K562 (cell line): Measurements from ENCODE around the gene APBA2. TPM values are rescaled to one million over a fixed set of nuclear protein-coding genes. Genes with fewer than 3 reads are reported as not detected.

Experiments
- ATAC-seq: fragments of 200-7000 bp; cut with Tn5 transposase; 3 replicates; pipeline ENCODE4 v1.9.1; 2020; ENCODE audit warnings: moderate library complexity
- BruUV-seq: library from RNA; stranded (reverse); fragments of 400-500 nt; replicated peaks from 2 replicates; lab custom pipeline; 2021; lab: Mats Ljungman, UMichigan
- CTCF ChIA-PET: fragments of 300-600 bp; formaldehyde crosslinking; extraction: SDS; loops from one replicate; lab custom pipeline; 2021; ENCODE audit warnings: low intra/inter-chr PET ratio; lab: Yijun Ruan, JAX
- POLR2A ChIA-PET: fragments of 300-600, 350-650 bp; sonication (Branson Sonifier 250); formaldehyde crosslinking; extraction: SDS; loops from one replicate; lab custom pipeline; 2021; ENCODE audit warnings: antibody characterized with exemption, inconsistent platforms; lab: Yijun Ruan, JAX
- DNase-seq, 4 experiments: peaks; one replicate each; pipeline versions ENCODE4 v3.0.0 to v3.0.0-alpha.2; 2011 to 2018; ENCODE audit warnings: low spot score in 3 of 4, mixed read lengths in 3 of 4; ENCODE audit errors: extremely low read depth in 1 of 4
- FAIRE-seq: peaks from 2 replicates; lab custom pipeline; 2011; peaks lifted over from hg19 to GRCh38; lab: Jason Lieb, UNC
- H2AFZ ChIP-seq: 2 replicates; pipeline ENCODE4 v1.6.0; 2011; ENCODE audit warnings: low read depth, low read length, control low read depth, inconsistent platforms
- H3K27ac ChIP-seq: fragments of 200-600 bp; 3 replicates; pipeline ENCODE4 v1.8.0; 2011; ENCODE audit warnings: low read depth, mild to moderate bottlenecking, control low read depth, inconsistent platforms, low read length, moderate library complexity, mixed read lengths; ENCODE audit errors: extremely low read depth
- H3K27me3 ChIP-seq, 2 experiments: fragments of 300-600 bp in 1 of 2; 2 replicates in 1 of 2; 3 replicates in 1 of 2; pipeline versions ENCODE4 v1.6.0 to v1.8.0; 2011; ENCODE audit warnings: inconsistent platforms in 2 of 2, low read length in 2 of 2, mild to moderate bottlenecking in 1 of 2, mixed read lengths in 1 of 2, moderate library complexity in 1 of 2; ENCODE audit not compliant: control insufficient read depth in 2 of 2, insufficient read depth in 2 of 2
- H3K36me3 ChIP-seq: fragments of 300-600 bp; 3 replicates; pipeline ENCODE4 v1.8.0; 2011; ENCODE audit warnings: mild to moderate bottlenecking, low read length, inconsistent platforms; ENCODE audit not compliant: control insufficient read depth, insufficient read depth
- H3K4me1 ChIP-seq, 2 experiments: fragments of 200-600 bp in 1 of 2; replicated peaks in 1 of 2; 2 replicates in 1 of 2; 3 replicates in 1 of 2; pipeline versions ENCODE4 v1.5.1 to v1.8.0; 2011; ENCODE audit warnings: inconsistent platforms in 2 of 2, low read length in 2 of 2, mild to moderate bottlenecking in 1 of 2, mixed read lengths in 1 of 2, moderate library complexity in 1 of 2; ENCODE audit not compliant: control insufficient read depth in 2 of 2, insufficient read depth in 2 of 2
- H3K4me2 ChIP-seq: 2 replicates; pipeline ENCODE4 v1.6.1; 2011; ENCODE audit warnings: low read length, control low read depth, inconsistent platforms, mixed read lengths; ENCODE audit not compliant: insufficient read depth
- H3K4me3 ChIP-seq: fragments of 200-600 bp; sonication (generic), shearing (Covaris generic); 2 replicates; pipeline ENCODE4 v1.5.1; 2016; ENCODE audit warnings: control low read depth, inconsistent platforms
- H3K79me2 ChIP-seq: fragments of 200-600 bp; 3 replicates; pipeline ENCODE4 v1.8.0; 2011; ENCODE audit warnings: low read length, inconsistent platforms; ENCODE audit not compliant: control insufficient read depth, insufficient read depth
- H3K9ac ChIP-seq, 2 experiments: 2 replicates each; pipeline versions ENCODE4 v1.6.0 to v1.6.1; 2011; ENCODE audit warnings: low read depth in 2 of 2, low read length in 2 of 2, control low read depth in 1 of 2, inconsistent platforms in 1 of 2, mild to moderate bottlenecking in 1 of 2, mixed read lengths in 1 of 2; ENCODE audit not compliant: insufficient read depth in 1 of 2
- H3K9me1 ChIP-seq: one replicate; pipeline ENCODE4 v1.6.0; 2011; ENCODE audit warnings: inconsistent platforms, mild to moderate bottlenecking, low read length, moderate library complexity; ENCODE audit not compliant: control insufficient read depth, insufficient read depth
- H3K9me3 ChIP-seq: replicated peaks from 2 replicates; pipeline ENCODE4 v1.5.1; 2011; ENCODE audit warnings: low read depth, low read length, inconsistent platforms; ENCODE audit not compliant: control insufficient read depth, insufficient read depth
- H4K20me1 ChIP-seq: replicated peaks from 2 replicates; pipeline ENCODE4 v1.6.1; 2011; ENCODE audit warnings: low read length, inconsistent platforms, mixed read lengths; ENCODE audit not compliant: control insufficient read depth, insufficient read depth
- E2F3 ChIP-seq: fragments of 250-450 bp; sonication (Bioruptor Pico); IDR thresholded peaks from 2 replicates; pipeline ENCODE4 v1.4.0; 2020; ENCODE audit warnings: mild to moderate bottlenecking
- NR1H2 ChIP-seq: sonication (generic); formaldehyde crosslinking; IDR thresholded peaks from 2 replicates; pipeline ENCODE4 v1.4.0; 2020; ENCODE audit warnings: mild to moderate bottlenecking, missing genetic modification reagents
- PPARD ChIP-seq: fragments of 250-450 bp; sonication (Bioruptor Pico); IDR thresholded peaks from 2 replicates; pipeline ENCODE4 v1.8.0; 2022; ENCODE audit warnings: inconsistent platforms, mild to moderate bottlenecking, moderate library complexity
- RBM15 ChIP-seq: fragments of 200-400 bp; formaldehyde crosslinking; IDR thresholded peaks from 2 replicates; pipeline ENCODE4 v1.6.1; 2018; ENCODE audit warnings: mild to moderate bottlenecking, low read length, moderate library complexity; ENCODE audit not compliant: insufficient read depth
- SMAD1 ChIP-seq: fragments of 150-350 bp; IDR thresholded peaks from 2 replicates; pipeline ENCODE4 v1.6.1; 2014; ENCODE audit warnings: low read length, low read depth; ENCODE audit not compliant: partially characterized antibody
- STAT5A ChIP-seq: IDR thresholded peaks from 2 replicates; pipeline ENCODE4 v1.6.1; 2012; ENCODE audit warnings: low read length, inconsistent platforms, borderline replicate concordance
- TGIF2 ChIP-seq: sonication (generic); formaldehyde crosslinking; IDR thresholded peaks from 2 replicates; pipeline ENCODE4 v1.8.1; 2022; ENCODE audit warnings: mild to moderate bottlenecking, missing genetic modification reagents, moderate library complexity
- ZBED1 ChIP-seq: IDR thresholded peaks from 2 replicates; pipeline ENCODE4 v1.6.1; 2014
- ZNF354B ChIP-seq: fragments of 250-450 bp; sonication (Bioruptor Pico); IDR thresholded peaks from 2 replicates; pipeline ENCODE4 v1.4.0; 2020
- WGBS: fragments of 100-300 bp; shearing (Covaris generic); methylation state at CpG from one replicate; pipeline ENCODE4 v1.1.6; 2016; ENCODE audit warnings: low coverage, mixed read lengths; ENCODE audit not compliant: insufficient coverage; ENCODE audit errors: missing lambda C conversion rate; 5-methylcytosine and 5-hydroxymethylcytosine counted together
- in situ Hi-C: fragments of 300-500 bp; cut with MboI; formaldehyde crosslinking; loops from 4 replicates; pipeline ENCODE4 v1.15.0; 2018; ENCODE audit warnings: inconsistent platforms, mixed read lengths
- intact Hi-C: fragments of 100-400 bp; cut with micrococcal nuclease; formaldehyde crosslinking; loops from 2 replicates; pipeline ENCODE4 v1.14.2; 2022
- polyA plus RNA-seq, 8 experiments: library from polyadenylated mRNA; depleted of rRNA in 4 of 8; stranded (reverse) in 5 of 8; unstranded in 3 of 8; fragments of >200 nt; fragmentation: Nextera tagmentation in 2 of 8; fragmentation: Illumina TruSeq in 1 of 8; extraction: Ambion mirVana in 2 of 8; extraction: Trizol in 1 of 8; gene quantifications; 2 replicates each; pipeline versions ENCODE4 v1.2.1 to v1.2.3, GENCODE V29; 2011 to 2014; ENCODE audit warnings: inconsistent platforms in 1 of 8, missing spikeins in 1 of 8
- total RNA-seq, 7 experiments: library from RNA; depleted of rRNA in 6 of 7; stranded (reverse); fragments of >200 nt in 6 of 7; fragmentation: Illumina TruSeq in 2 of 7; extraction: Trizol in 2 of 7; gene quantifications; 2 replicates each; pipeline versions ENCODE4 v1.2.1 to v1.2.3, GENCODE V29; 2011 to 2021; ENCODE audit warnings: low replicate concordance in 1 of 7
- TF ChIP-seq, protein P1 (sequence below): fragments of 250-450 bp; sonication (Bioruptor Pico); IDR thresholded peaks from 2 replicates; pipeline ENCODE4 v1.8.0; 2021; ENCODE audit warnings: moderate library complexity, mild to moderate bottlenecking, inconsistent platforms
- TF ChIP-seq, protein P2 (sequence below): sonication (generic); formaldehyde crosslinking; IDR thresholded peaks from 2 replicates; pipeline ENCODE4 v1.8.1; 2023; ENCODE audit warnings: mild to moderate bottlenecking, missing genetic modification reagents
- TF ChIP-seq, protein P3 (sequence below): fragments of 450-650 bp; formaldehyde crosslinking; IDR thresholded peaks from 2 replicates; pipeline ENCODE4 v1.4.0; 2020; ENCODE audit warnings: mild to moderate bottlenecking, mixed read lengths
- TF ChIP-seq, protein P4 (sequence below): fragments of 250-450 bp; sonication (Bioruptor Pico); IDR thresholded peaks from 2 replicates; pipeline ENCODE4 v1.4.0; 2020

Gene APBA2
- total and polyA plus RNA-seq, 9 of the 15 experiments (the other 6 are each of a cell fraction or from before 2014, with no cell fraction given), result 0.24 to 40.9 (median 25.2) TPM

DNA sequence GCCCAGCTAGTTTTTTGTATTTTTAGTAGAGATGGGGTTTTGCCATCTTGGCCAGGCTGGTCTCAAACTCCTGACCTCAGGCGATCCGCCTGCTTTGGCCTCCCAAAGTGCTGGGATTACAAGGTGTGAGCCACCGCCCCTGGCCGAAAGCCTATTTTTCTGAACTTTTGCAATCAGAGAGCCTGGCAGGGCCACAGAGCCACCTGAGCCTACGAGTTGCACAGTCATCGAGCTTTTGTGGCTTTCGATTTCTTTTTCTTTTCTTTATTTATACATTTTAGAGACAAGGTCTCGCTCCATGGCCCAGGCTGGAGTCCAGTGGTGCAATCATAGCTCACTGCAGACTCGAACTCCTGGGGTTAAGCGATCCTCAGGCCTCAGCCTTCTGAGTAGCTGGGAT lies 243.4 kb downstream of the APBA2 start (continued):
- no peak for TF ChIP-seq E2F3 (CRISPR knock-in tag)

DNA sequence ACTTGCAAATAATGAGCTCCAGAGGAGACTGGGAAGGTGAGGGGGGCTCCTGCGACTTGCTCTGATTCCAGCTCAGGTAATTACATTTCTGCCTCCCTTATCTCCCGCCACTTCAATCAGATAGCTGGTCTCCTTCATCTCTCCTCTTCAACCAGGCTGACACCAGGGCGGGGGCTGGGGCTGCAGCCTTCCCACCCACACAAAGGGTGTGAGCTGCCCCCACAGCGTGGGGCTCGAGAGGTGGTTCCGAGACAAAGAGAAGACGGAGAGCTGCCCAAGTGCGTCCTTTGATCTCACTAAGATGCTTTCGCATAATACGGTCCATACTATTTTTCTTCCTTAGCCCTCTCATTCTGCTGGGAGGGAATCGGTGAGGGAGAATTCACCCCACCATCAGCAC lies 244.2 kb downstream of the APBA2 start:
- Histone ChIP-seq H3K4me3 (no peak overlapping the region), H3K4me2 (no peak overlapping the region), H3K9me1 (no peaks in the 10 kb centered on the region), H3K36me3 (no peaks in the 10 kb centered on the region), H4K20me1 (peaks cover 19% of the 10 kb centered on the region), H3K27ac (no peak overlapping the region), H3K27me3 (peaks cover 20 to 46% of the 10 kb centered on the region in 2 experiments; a peak in 4 of 5 replicates), H3K79me2 (no peaks in the 10 kb centered on the region), H3K4me1 (peaks cover 7 to 32% of the 10 kb centered on the region in 2 experiments; a peak in 4 of 5 replicates), H2AFZ (no peak overlapping the region), H3K9me3 (no peaks in the 10 kb centered on the region), H3K9ac (no peak overlapping the region)
- intact Hi-C loops (no loop called here), in situ Hi-C loops (no loop called here)
- no peak for ATAC-seq
- no peak for DNase-seq
- FAIRE-seq, result peak; percentile 23
- CTCF ChIA-PET, result no interaction called here
- BruUV-seq, result no TSS peak
- POLR2A ChIA-PET, result interaction anchor here (1.3 kb wide), 1 partner anchor 12 kb away, joined by 4 read pairs; no protein-coding TSS in a partner anchor
- 18% methylated on average over 9 of the region's 11 CpGs for WGBS
- TF ChIP-seq ZBED1 (no peak), TGIF2 (CRISPR knock-in tag) (no peak), PPARD (no peak), RBM15 (no peak), STAT5A (no peak), SMAD1 (no peak), ZNF354B (CRISPR knock-in tag) (no peak), NR1H2 (CRISPR knock-in tag) (no peak)
- TF ChIP-seq, protein P1, sequence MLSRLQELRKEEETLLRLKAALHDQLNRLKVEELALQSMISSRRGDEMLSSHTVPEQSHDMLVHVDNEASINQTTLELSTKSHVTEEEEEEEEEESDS, result no peak
- TF ChIP-seq, protein P2, sequence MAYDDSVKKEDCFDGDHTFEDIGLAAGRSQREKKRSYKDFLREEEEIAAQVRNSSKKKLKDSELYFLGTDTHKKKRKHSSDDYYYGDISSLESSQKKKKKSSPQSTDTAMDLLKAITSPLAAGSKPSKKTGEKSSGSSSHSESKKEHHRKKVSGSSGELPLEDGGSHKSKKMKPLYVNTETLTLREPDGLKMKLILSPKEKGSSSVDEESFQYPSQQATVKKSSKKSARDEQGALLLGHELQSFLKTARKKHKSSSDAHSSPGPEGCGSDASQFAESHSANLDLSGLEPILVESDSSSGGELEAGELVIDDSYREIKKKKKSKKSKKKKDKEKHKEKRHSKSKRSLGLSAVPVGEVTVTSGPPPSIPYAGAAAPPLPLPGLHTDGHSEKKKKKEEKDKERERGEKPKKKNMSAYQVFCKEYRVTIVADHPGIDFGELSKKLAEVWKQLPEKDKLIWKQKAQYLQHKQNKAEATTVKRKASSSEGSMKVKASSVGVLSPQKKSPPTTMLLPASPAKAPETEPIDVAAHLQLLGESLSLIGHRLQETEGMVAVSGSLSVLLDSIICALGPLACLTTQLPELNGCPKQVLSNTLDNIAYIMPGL (CRISPR knock-in tag), result no peak
- TF ChIP-seq, protein P3, sequence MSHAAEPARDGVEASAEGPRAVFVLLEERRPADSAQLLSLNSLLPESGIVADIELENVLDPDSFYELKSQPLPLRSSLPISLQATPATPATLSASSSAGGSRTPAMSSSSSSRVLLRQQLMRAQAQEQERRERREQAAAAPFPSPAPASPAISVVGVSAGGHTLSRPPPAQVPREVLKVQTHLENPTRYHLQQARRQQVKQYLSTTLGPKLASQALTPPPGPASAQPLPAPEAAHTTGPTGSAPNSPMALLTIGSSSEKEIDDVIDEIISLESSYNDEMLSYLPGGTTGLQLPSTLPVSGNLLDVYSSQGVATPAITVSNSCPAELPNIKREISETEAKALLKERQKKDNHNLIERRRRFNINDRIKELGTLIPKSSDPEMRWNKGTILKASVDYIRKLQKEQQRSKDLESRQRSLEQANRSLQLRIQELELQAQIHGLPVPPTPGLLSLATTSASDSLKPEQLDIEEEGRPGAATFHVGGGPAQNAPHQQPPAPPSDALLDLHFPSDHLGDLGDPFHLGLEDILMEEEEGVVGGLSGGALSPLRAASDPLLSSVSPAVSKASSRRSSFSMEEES (CRISPR knock-in tag), result no peak
- TF ChIP-seq, protein P4, sequence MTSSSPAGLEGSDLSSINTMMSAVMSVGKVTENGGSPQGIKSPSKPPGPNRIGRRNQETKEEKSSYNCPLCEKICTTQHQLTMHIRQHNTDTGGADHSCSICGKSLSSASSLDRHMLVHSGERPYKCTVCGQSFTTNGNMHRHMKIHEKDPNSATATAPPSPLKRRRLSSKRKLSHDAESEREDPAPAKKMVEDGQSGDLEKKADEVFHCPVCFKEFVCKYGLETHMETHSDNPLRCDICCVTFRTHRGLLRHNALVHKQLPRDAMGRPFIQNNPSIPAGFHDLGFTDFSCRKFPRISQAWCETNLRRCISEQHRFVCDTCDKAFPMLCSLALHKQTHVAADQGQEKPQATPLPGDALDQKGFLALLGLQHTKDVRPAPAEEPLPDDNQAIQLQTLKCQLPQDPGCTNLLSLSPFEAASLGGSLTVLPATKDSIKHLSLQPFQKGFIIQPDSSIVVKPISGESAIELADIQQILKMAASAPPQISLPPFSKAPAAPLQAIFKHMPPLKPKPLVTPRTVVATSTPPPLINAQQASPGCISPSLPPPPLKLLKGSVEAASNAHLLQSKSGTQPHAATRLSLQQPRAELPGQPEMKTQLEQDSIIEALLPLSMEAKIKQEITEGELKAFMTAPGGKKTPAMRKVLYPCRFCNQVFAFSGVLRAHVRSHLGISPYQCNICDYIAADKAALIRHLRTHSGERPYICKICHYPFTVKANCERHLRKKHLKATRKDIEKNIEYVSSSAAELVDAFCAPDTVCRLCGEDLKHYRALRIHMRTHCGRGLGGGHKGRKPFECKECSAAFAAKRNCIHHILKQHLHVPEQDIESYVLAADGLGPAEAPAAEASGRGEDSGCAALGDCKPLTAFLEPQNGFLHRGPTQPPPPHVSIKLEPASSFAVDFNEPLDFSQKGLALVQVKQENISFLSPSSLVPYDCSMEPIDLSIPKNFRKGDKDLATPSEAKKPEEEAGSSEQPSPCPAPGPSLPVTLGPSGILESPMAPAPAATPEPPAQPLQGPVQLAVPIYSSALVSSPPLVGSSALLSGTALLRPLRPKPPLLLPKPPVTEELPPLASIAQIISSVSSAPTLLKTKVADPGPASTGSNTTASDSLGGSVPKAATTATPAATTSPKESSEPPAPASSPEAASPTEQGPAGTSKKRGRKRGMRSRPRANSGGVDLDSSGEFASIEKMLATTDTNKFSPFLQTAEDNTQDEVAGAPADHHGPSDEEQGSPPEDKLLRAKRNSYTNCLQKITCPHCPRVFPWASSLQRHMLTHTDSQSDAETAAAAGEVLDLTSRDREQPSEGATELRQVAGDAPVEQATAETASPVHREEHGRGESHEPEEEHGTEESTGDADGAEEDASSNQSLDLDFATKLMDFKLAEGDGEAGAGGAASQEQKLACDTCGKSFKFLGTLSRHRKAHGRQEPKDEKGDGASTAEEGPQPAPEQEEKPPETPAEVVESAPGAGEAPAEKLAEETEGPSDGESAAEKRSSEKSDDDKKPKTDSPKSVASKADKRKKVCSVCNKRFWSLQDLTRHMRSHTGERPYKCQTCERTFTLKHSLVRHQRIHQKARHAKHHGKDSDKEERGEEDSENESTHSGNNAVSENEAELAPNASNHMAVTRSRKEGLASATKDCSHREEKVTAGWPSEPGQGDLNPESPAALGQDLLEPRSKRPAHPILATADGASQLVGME (CRISPR knock-in tag), result no peak
